Keratinocyte (primary cell): ENCODE data around the gene SND1.

ENCODE experiments used
- EZH2 ChIP-seq: IDR thresholded peaks from one replicate; pipeline ENCODE4 v1.6.1; 2012; ENCODE audit warnings: inconsistent platforms, mild to moderate bottlenecking, low read length, moderate library complexity
- TF ChIP-seq, protein P1 (sequence below), 3 experiments: IDR thresholded peaks in 1 of 3; conservative IDR thresholded peaks in 1 of 3; optimal IDR thresholded peaks in 1 of 3; 2 replicates in 2 of 3; 3 replicates in 1 of 3; pipeline versions ENCODE3 to v1.5.1; 2011; ENCODE audit warnings: low read length in 3 of 3, mild to moderate bottlenecking in 3 of 3, moderate library complexity in 2 of 3, control low read depth in 1 of 3, inconsistent platforms in 1 of 3; ENCODE audit not compliant: insufficient read depth in 2 of 3; ENCODE audit errors: extremely low read depth in 1 of 3

DNA sequence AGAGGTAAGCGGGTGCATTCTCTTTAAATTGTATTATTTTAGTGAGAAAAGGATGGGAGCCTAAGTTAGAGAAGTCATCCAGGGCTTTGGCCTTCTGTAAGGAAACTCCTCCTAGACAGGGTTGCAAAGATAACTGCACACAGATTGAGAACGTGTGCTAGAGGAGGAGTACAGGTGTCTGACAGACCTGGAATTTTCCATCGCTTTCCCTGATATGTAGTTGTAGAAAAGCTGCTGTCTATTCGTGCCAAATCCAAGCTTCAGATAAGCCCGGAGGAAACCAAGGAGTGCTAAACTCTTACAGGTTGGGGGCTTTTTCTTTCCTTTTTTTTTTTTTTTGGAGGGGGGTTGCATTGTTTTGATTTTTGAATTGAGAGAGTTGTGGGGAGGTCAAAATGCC is 356.1 kb downstream of the SND1 start:
- no peak for TF ChIP-seq EZH2
- TF ChIP-seq, protein P1, sequence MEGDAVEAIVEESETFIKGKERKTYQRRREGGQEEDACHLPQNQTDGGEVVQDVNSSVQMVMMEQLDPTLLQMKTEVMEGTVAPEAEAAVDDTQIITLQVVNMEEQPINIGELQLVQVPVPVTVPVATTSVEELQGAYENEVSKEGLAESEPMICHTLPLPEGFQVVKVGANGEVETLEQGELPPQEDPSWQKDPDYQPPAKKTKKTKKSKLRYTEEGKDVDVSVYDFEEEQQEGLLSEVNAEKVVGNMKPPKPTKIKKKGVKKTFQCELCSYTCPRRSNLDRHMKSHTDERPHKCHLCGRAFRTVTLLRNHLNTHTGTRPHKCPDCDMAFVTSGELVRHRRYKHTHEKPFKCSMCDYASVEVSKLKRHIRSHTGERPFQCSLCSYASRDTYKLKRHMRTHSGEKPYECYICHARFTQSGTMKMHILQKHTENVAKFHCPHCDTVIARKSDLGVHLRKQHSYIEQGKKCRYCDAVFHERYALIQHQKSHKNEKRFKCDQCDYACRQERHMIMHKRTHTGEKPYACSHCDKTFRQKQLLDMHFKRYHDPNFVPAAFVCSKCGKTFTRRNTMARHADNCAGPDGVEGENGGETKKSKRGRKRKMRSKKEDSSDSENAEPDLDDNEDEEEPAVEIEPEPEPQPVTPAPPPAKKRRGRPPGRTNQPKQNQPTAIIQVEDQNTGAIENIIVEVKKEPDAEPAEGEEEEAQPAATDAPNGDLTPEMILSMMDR (optimal IDR thresholded peaks at IDR 0.05 in 1 of 3, IDR thresholded peaks at IDR 0.05 in 1 of 3, conservative IDR thresholded peaks at IDR 0.05 in 1 of 3; ENCODE audit: extremely low read depth in 1 of 3, insufficient read depth in 2 of 3, low read length in 3 of 3) = no peak
